Right lung (tissue), 5 donors: ENCODE measurements around the gene SEMA3E. TPM values are rescaled to one million over a fixed set of nuclear protein-coding genes. Genes with fewer than 3 reads are reported as not detected.
"Not testable (repeated sequence)": the region's sequence is repeated elsewhere in the genome, so short reads cannot be mapped to it uniquely, and the experiment has no call there.

ENCODE experiments used
- DNase-seq, 2 donors: peaks; one replicate each; pipeline ENCODE4 v3.0.0-alpha.2; 2013
- polyA plus RNA-seq, 5 donors: library from polyadenylated mRNA; unstranded; fragments of 120-200 nt; gene quantifications; one replicate each; pipeline versions ENCODE4 v1.2.1 to v1.2.3, GENCODE V29; 2013; ENCODE audit warnings: inconsistent platforms in 1 of 5, low replicate concordance in 1 of 5; ENCODE audit not compliant: insufficient read length in 5 of 5, insufficient read depth in 1 of 5

The SEMA3E gene
- polyA plus RNA-seq, 5 donors: 12.2 to 36.3 (median 28.7) TPM

DNA sequence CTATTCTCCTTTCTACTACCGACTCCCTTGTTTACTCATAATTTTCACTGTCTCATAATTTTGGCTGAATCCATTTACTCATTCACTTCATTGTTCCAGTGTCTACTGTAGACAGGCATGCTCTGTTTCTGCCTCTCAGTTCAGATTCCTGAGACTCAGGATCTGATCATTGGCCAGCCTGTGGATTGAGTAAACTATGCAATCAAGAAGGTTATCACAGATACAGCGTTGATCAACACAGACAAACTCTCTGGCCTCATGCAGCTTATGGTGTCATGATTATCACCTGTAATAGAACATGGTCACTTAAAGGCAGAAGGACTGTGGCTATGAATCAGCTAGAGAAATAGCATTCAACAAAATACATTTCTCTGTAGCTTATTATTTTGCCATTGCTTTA, 86.0 kb downstream of the SEMA3E start:
- DNase-seq: no peak

DNA sequence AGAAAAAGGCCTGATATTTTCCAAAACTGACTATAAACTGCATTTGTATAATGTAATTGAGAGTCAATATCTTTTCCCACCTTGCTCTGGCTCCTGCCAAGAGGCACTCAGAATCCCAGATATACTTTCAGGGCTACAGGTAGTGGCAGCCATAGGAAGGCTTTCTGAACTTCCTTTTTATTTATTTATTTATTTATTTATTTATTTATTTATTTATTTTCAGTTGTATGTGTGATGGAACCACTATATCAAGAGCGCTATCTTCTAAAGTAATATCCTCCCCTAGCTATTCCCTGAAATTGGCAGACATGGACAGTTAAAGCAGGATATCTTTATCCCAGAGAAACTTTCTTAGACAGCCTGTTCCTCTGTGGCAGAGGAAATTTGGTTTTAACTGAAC, 86.7 kb downstream of the SEMA3E start:
- DNase-seq: no peak

DNA sequence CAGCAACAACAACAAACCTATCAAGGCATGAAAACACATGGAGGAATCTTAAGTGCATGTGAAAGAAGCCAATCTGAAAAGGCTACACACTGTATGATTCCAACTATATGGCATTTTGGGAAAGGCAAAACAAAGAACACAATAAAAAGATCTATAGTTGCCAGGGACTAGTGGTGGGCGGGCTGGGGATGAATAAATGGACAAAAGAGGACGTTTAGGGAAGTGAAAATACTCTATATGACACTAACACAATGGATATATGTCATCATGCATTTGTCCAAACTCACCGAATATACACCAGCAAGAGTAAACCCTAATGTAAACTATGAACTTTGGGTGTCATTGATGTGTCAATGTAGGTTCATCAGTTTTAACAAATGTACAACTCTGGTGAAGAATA, 89.1 kb downstream of the SEMA3E start:
- DNase-seq: no peak

DNA sequence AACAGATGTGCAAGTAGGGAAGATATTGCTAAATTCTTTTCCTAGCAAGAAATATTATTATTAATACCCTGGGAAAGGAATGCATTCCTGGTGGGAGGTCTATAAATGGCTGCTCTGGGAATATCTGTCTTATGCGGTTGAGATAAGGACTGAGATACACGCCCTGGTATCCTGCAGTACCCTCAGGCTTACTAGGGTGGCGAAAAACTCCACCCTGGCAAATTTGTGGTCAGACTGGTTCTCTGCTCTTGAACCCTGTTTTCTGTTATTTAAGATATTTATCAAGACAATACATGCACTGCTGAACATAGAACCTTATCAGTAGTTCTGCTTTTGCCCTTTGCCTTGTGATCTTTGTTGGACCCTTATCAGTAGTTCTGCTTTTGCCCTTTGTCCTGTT, 96.4 kb downstream of the SEMA3E start:
- not testable (repeated sequence) for DNase-seq

DNA sequence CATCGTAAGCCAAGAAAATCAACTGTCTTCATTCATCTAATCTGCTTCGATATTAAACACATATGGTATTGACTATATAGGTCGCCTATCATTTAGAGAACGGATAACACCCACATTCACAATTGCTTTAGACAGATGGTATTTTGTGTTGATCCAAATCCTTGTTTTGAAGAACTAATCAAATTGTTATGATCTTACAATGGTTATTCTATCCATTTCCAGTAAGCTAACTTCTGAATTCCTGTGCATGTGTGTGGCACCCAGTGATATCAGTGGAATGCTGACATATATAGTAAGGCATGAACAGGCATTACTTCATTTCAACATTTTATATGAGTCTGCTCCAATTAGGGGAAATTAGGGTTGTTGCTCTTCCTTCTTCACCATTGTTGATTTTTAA, 98.8 kb downstream of the SEMA3E start:
- no peak for DNase-seq

DNA sequence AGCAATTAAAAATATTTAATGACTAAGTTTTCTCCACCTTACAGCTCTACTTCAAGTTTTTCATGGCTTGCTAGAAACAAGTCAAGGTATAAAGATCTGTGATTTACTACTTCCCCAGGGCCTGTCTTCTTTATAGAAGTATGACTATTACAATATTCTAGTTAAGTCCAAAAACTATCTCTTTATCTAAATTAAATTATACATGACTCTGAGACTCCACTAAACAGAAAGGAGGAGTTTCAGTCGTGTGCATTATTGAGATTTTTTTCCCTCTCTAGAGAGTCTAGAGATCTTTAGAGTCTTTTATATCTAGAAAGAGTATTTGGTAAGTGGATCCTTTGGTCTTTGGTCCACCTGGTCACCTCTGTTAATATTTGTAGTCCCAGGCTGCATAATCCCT, 100.7 kb downstream of the SEMA3E start:
- DNase-seq: no peak

DNA sequence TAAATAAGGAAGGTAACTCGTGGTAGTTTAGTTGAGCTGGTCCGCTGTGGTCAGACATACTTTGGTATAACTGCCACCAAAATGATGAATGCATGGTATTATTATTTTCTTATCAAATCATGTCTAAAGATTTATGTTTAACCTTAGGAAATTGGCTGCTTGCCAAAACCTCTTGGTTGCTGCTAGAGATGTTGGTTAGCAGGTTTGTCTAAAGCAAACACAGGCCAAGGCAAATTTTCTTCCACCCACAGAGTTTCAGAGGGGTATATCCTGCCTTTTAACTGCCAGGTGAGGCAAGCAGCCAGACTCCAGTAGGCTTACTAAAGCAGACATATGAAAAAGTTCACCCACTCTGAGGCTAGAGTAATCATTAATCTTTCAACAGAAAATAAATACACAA, 101.4 kb downstream of the SEMA3E start:
- DNase-seq: peak; percentile 54 to 56

DNA sequence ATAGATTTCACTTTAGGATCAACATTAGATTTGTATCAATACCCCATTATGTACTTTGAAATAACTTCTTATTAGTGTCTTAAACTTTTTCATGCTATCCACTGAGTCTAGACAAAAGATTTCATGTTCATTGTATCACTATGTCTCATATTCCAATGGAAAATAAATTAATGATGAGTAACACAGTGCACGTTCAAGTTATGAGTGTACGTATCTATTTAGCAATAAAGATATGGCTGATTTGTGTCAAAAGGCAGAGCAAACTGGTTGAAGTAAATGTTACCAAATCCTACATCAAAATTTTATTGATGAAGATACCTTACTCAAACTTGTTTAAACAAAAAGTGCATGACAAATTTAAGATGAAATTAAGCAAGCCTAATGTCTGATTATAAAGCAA, 102.4 kb downstream of the SEMA3E start:
- no peak for DNase-seq

DNA sequence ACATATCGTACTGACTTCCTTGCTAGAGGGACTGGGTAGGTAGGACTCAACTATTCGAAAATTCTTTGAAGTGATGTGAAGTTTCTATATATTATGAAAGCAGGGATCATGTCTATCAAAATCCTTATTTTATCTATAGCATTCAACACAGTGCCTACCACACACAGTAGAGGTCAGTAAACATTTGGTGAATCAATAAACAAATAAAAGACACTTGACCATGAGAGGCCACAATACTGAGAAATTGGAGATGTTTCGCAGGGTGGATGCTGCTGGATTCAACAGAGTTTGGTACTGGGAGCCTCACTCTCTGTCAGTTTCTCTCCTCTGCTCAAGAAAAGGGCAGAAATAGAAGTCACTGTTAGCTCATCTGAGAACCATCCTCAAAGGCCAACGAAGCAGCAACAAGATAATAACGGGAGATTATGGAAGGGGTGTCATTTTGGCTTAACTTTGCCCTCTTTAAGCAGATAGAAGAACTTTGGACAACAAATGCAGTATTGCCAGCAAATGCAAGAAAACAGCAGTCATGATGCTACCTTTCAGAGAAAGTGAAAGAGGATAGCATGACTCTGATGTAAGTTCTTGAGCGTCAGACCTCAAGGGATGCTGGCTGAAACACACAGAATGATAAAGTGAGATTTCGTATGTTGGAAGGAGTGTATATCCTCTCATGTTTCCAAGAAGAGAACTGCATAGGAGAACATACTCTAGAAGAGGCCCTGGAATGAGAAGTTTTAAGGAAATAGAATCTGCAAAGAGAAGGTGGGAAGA, 107.6 kb downstream of the SEMA3E start:
- no peak for DNase-seq

DNA sequence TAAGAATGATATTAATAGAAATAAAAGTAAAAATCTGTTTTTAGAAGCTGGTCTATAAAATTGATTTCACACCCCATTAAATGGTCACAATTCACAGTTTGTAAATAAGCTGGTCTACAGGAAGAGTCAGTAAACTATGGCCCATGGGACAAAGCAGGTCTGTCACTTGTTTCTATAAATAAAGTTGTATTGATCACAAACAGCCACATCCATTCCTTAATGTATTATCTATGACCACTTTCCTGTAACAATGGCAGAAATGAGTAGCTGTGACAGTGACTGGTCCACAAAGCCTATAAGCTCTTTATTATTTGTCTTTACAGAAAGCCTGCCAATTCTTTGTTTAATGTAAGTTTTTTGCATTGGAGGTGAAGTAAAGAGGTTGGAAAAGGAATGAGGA, 114.5 kb downstream of the SEMA3E start:
- DNase-seq: no peak

DNA sequence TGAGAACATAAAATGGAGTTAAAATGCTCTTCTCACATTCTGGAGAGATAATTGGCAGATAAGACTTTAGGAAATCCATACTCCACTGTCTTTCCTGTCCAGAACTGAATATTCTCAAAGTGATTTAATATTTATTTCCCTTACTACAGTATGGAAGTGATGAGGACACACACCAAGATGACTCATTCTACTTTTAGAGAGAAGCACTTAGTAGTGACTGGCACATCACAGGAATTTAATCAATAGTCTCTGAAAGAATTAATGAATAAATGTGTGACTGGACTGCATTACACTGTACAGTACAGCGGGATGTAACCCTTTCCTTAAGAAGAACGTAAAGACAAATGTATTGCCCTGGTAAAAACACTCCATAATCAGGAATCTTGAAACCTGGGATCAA, 116.7 kb downstream of the SEMA3E start:
- no peak for DNase-seq

DNA sequence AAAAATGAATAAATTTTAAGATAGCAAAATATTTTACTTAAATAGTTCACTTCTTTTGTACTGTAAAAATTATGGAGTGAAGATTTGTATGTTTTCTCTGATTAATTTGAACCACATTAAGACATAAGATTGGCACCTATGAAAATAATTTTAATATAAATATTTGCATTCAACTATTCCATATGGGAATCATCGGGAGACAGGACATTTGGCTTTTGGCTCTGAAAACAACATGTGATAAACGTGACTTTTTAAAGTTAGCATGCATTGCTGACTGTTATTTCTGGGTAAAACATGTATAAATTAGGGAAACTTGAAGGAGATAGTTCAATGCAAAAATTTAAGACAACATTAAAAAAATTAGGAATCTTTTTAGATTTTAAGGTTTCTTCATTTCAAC, 117.2 kb downstream of the SEMA3E start:
- DNase-seq: no peak

DNA sequence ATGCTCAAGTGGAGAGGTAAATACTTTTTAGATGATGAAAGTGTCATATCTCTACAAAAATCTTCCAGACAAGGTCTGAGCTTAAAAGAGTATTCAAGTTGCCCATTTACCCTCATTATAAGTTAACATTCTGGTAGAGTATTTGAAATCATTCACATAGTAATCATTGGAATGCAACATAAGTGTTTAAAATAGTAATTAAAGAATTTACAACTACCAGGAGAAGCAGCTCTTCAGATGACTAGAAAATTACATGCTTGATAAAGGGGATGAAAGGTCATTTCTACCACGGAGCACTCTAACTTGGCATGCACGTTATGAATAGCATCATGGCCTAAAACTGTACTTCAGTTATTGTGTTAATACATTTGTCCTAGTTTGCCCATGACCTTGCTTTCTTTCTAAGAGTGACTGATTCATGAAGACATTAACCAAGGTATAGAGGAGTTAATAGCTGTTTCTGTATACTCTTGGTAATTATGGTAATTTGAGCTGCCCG, 120.0 kb downstream of the SEMA3E start:
- DNase-seq: no peak

DNA sequence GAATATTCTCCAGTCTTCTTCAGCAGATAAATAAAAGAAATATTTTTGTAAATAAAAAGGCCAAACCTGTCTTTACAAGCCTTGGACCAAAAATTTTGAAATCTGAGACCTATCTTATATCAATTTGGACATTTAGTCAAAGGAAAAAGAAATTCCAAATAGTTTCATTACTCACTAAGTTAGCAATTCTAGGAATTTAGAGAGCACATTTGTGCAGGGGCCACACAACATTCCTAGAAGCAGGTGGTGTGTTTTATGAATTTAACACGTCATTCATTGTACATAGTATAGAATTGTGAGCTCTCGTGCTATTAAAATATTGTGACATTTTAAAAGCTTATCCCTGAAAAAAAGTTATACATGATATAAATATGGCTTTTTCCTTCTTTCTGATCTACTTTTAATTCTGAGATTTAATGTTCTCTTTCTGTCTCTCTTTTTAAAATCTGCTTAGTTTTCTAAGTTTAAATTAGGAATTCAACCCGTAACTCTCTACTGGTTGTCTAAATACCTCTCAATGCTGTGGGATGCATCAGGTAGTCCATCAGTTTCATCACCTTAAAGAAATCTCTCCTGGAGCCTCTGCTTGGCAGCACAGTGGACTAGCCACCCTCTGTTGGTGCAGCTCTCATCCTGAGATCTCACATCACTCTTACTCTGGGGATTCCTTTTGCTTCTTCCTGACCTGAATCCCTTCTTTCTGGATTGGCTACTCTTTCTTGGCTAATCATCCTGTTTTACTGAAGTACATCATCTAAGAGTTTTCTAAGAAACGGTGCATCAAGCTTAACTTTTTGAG, 124.5 kb downstream of the SEMA3E start:
- no peak for DNase-seq

DNA sequence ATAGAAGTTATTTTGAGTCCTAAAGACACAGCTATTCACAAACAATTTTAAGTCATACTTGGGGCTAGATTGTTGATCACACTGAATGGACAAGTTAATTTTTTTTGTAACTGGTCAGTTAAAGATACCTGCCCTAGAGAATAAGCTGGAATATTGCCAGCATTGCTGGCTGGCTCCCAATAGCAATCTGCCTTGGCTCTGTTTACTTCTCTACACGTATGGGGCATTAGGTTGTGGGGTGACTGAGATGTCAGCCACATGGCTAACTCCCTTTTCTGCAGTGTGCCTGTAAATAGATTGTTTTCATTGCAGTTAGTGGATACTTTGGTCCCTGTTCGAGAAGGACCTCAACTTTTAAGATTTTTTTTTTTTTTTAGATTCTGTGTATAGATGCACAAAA, 128.2 kb downstream of the SEMA3E start:
- DNase-seq: no peak

DNA sequence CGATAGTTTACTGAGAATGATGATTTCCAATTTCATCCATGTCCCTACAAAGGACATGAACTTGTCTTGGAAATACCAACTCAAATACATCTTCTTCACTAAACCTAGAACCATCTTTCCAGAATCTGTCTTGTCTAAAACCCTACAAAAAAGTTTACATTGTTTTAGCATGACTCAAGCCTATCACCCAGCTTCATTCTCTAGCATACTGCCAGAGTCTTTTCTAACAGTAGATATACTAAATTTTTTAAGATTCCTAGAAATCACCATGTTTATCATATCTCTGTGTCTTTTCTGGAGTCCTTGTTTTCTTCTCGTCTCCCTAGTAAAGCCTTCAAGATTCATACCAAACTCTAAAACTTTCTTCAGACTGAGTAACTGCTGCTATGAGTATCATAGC, 129.7 kb downstream of the SEMA3E start:
- DNase-seq: no peak

DNA sequence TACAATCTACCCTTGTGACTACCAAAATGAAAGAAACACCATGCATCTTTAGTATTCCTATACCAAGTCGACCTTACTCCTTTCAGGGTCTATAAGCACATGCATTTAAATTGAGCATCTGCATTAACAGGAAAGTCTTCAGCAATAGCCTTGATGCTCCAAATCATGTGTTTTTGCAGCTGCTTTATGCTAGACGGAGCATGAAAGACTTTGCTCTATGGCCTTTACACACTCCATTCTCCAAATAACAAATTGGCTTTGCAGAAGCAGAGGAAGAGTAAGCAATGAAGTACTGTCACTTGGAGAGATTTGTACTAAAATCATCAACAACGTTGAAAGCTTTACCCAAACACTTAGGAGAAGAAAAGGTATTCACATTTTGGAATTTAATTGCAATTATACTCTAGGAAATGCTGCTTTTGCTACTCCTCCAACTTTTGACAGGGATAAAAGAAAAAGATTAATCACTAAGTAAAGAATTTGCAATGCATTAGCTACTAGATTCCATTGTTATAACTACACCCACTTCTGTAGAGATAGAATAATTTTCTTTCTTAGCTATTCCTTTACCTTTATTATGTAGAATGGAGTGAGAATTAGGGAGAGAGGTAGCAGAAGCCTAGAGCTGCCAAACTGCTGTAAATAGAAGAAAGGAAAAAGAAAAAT, 131.8 kb downstream of the SEMA3E start:
- no peak for DNase-seq

DNA sequence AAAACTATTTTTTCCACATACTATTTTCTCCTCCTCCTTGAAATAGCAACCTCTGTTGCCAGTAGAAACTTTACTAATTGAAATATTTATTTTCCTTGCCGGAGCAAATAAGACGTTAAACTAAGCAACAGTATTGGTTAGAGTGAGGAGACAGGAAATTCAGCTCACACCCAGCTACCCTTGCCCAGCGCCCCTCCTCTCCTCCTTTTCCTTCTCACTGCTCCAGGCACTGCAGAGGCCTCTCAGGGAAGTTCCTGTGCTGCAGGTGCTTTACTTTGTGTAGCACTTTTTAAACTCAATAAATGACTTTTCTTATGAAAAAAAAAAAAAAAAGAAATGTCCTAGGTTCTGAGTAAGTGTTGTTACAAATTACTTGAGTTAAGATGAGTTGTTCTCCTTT, 134.0 kb downstream of the SEMA3E start:
- DNase-seq: no peak

DNA sequence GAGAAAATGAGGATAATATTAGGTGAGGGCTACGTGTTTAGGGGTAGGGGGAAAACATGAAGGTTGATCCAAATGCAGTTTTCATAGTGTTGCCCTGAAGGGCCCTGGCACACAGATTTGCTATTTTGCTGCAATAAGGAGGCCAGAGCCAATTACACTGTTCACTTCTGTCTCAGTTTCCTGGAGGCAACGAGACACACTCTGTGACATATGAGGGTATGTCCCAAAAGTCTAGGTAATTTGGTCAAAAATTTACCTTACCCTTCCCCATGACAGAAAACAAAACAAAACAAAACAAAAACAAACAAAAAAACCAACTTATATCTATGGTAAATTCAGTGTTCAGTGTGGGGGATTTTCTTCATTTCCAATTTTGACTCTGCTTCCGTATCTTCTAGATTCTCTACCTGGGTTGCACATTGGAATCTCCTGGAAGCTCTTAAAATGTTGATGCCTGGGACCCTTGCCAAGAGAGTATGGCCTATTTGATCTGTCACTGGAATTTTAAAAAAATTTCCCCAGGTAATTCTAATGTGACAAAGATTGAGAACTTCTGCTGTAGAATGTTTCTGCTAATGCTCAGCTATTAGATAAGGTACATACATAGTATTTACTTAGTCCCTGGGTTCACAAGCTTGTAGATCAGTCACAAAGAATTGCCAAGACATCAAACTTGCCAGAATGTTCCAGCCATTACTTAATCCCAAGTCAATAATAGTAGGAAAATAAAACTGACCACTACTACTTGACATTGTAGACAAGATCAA, 139.5 kb downstream of the SEMA3E start:
- DNase-seq: no peak

DNA sequence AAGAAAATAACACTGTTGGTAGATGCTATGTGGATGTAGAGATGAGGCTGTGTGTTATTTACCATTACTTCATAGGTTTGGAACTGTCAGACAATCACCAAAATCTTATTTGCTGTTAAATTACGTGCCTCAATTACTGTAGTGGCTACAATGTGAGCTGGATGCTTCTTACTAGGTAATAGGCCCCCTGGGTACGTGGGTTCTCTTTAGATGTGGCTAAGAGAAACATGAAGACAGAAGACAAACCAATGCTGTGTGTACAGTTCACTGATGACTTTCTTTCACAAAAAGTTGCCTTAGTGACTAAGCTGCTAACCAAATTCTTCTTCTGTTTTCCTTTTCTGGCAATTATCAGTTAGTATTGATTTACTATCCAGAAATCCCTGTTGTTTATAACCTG, 144.6 kb downstream of the SEMA3E start:
- DNase-seq: no peak

DNA sequence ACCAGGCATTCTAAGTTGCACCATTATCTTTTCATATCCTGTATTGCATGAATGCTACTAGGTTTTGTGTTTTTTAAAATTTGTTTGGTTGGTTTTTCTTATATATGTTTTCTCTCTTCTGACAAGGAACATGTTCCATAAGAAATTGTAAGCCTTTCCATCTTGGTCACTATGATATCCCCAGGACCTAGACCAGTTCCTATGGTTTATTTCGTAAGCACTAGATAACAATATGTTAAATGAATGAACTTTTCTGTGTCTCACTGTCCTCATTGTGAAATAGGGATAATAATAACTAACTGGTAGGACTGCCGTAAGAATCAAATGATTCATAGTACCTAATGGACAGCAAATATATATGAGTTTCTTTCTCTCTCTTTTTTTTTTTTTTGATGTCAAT, 146.3 kb downstream of the SEMA3E start:
- no peak for DNase-seq

DNA sequence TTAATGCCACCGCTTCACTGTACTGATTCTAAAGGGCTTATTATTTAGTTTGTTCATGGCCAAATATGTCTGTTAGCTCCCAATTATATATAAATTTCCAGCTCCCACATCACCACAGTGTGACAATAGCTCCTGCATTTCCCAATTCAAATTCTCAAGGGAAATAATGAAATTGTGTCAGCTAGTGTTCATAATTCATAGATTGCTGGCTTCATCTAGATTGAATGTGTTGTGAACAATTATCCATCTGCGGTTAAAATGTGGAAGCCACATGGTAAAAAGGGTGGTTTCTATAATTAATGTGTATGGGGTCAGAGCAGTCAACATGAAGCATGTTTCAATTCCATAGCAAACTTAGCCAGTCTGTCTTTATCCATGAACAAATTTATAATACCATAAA, 154.3 kb downstream of the SEMA3E start:
- peak in 1 of 2 donors; percentile 7 for DNase-seq
